ENCODE measurements around the gene PANX1. TPM values are rescaled to one million over a fixed set of nuclear protein-coding genes. Genes with fewer than 3 reads are reported as not detected.

PANX1 gene
- total and polyA plus RNA-seq, 2 experiments from 2014 or later = 9.5 to 40.8 TPM

DNA sequence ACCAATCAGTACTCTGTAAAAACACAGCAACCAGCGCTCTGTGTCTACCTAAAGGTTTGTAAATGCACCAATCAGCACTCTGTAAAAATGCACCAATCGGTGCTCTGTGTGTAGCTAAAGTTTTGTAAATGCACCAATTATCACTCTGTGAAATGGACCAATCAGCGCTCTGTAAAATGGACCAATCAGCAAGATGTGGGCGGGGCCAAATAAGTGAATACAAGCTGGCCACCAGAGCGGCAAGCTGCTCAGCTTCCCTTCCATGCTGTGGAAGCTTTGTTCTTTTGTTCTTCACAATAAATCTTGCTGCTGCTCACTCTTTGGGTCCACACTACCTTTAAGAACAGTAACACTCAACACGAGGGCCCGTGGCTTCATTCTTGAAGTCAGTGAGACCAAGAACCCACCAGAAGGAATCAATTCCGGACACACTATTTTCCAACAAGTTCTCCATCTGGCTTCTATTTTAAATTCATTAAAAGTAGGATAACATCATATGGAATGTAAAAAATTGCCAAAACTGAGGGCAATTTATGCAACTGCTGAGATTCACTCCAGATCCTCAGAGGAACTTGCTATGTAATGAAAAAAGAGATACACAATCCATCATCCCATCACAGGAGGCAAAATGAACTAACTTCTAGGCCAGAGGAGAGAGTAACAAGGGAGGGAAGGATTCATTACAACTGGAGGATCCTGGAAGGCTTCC lies 3.1 kb upstream of the PANX1 start (continued):
- TF ChIP-seq, protein P1, sequence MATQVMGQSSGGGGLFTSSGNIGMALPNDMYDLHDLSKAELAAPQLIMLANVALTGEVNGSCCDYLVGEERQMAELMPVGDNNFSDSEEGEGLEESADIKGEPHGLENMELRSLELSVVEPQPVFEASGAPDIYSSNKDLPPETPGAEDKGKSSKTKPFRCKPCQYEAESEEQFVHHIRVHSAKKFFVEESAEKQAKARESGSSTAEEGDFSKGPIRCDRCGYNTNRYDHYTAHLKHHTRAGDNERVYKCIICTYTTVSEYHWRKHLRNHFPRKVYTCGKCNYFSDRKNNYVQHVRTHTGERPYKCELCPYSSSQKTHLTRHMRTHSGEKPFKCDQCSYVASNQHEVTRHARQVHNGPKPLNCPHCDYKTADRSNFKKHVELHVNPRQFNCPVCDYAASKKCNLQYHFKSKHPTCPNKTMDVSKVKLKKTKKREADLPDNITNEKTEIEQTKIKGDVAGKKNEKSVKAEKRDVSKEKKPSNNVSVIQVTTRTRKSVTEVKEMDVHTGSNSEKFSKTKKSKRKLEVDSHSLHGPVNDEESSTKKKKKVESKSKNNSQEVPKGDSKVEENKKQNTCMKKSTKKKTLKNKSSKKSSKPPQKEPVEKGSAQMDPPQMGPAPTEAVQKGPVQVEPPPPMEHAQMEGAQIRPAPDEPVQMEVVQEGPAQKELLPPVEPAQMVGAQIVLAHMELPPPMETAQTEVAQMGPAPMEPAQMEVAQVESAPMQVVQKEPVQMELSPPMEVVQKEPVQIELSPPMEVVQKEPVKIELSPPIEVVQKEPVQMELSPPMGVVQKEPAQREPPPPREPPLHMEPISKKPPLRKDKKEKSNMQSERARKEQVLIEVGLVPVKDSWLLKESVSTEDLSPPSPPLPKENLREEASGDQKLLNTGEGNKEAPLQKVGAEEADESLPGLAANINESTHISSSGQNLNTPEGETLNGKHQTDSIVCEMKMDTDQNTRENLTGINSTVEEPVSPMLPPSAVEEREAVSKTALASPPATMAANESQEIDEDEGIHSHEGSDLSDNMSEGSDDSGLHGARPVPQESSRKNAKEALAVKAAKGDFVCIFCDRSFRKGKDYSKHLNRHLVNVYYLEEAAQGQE (IDR thresholded peaks at IDR 0.05; ENCODE audit: unreplicated experiment) = no peak
- TF ChIP-seq, protein P2, sequence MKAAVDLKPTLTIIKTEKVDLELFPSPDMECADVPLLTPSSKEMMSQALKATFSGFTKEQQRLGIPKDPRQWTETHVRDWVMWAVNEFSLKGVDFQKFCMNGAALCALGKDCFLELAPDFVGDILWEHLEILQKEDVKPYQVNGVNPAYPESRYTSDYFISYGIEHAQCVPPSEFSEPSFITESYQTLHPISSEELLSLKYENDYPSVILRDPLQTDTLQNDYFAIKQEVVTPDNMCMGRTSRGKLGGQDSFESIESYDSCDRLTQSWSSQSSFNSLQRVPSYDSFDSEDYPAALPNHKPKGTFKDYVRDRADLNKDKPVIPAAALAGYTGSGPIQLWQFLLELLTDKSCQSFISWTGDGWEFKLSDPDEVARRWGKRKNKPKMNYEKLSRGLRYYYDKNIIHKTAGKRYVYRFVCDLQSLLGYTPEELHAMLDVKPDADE (IDR thresholded peaks at IDR 0.05) = no peak
- TF ChIP-seq CREB1 (CRISPR knock-in tag; IDR thresholded peaks at IDR 0.05; ENCODE audit: low read depth) (no peak), STAT1 (IDR thresholded peaks at IDR 0.05; ENCODE audit: unreplicated experiment) (no peak), EZH2 (IDR thresholded peaks at IDR 0.05; ENCODE audit: low read depth, unreplicated experiment) (no peak)

- Mint-ChIP-seq H3K4me1 (peaks cover 17% of the 10 kb centered on the region), H3K4me3 (no peak overlapping the region; the same call in 2 of the 3 replicates), H3K36me3 (ENCODE audit: low read depth) (peaks cover 34% of the 10 kb centered on the region), H3K27me3 (ENCODE audit: insufficient read depth, low read depth, poor library complexity) (peaks cover 11% of the 10 kb centered on the region), H3K9me3 (peaks cover 17% of the 10 kb centered on the region; the same call in 2 of the 3 replicates), H3K27ac (peak overlapping the region; percentile 98)
- TF ChIP-seq STAT1 (IDR thresholded peaks at IDR 0.05; ENCODE audit: unreplicated experiment) (no peak), EZH2 (IDR thresholded peaks at IDR 0.05; ENCODE audit: low read depth, unreplicated experiment) (no peak), ZNF114 (CRISPR knock-in tag; IDR thresholded peaks at IDR 0.05) (no peak), CREB1 (CRISPR knock-in tag; IDR thresholded peaks at IDR 0.05; ENCODE audit: low read depth) (no peak), ZNF331 (CRISPR knock-in tag; IDR thresholded peaks at IDR 0.05; ENCODE audit: low read depth) (no peak)
- TF ChIP-seq, protein P3, sequence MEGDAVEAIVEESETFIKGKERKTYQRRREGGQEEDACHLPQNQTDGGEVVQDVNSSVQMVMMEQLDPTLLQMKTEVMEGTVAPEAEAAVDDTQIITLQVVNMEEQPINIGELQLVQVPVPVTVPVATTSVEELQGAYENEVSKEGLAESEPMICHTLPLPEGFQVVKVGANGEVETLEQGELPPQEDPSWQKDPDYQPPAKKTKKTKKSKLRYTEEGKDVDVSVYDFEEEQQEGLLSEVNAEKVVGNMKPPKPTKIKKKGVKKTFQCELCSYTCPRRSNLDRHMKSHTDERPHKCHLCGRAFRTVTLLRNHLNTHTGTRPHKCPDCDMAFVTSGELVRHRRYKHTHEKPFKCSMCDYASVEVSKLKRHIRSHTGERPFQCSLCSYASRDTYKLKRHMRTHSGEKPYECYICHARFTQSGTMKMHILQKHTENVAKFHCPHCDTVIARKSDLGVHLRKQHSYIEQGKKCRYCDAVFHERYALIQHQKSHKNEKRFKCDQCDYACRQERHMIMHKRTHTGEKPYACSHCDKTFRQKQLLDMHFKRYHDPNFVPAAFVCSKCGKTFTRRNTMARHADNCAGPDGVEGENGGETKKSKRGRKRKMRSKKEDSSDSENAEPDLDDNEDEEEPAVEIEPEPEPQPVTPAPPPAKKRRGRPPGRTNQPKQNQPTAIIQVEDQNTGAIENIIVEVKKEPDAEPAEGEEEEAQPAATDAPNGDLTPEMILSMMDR (conservative IDR thresholded peaks at IDR 0.05; ENCODE audit: low read depth in 2 of 2) = no peak
- TF ChIP-seq, protein P4, sequence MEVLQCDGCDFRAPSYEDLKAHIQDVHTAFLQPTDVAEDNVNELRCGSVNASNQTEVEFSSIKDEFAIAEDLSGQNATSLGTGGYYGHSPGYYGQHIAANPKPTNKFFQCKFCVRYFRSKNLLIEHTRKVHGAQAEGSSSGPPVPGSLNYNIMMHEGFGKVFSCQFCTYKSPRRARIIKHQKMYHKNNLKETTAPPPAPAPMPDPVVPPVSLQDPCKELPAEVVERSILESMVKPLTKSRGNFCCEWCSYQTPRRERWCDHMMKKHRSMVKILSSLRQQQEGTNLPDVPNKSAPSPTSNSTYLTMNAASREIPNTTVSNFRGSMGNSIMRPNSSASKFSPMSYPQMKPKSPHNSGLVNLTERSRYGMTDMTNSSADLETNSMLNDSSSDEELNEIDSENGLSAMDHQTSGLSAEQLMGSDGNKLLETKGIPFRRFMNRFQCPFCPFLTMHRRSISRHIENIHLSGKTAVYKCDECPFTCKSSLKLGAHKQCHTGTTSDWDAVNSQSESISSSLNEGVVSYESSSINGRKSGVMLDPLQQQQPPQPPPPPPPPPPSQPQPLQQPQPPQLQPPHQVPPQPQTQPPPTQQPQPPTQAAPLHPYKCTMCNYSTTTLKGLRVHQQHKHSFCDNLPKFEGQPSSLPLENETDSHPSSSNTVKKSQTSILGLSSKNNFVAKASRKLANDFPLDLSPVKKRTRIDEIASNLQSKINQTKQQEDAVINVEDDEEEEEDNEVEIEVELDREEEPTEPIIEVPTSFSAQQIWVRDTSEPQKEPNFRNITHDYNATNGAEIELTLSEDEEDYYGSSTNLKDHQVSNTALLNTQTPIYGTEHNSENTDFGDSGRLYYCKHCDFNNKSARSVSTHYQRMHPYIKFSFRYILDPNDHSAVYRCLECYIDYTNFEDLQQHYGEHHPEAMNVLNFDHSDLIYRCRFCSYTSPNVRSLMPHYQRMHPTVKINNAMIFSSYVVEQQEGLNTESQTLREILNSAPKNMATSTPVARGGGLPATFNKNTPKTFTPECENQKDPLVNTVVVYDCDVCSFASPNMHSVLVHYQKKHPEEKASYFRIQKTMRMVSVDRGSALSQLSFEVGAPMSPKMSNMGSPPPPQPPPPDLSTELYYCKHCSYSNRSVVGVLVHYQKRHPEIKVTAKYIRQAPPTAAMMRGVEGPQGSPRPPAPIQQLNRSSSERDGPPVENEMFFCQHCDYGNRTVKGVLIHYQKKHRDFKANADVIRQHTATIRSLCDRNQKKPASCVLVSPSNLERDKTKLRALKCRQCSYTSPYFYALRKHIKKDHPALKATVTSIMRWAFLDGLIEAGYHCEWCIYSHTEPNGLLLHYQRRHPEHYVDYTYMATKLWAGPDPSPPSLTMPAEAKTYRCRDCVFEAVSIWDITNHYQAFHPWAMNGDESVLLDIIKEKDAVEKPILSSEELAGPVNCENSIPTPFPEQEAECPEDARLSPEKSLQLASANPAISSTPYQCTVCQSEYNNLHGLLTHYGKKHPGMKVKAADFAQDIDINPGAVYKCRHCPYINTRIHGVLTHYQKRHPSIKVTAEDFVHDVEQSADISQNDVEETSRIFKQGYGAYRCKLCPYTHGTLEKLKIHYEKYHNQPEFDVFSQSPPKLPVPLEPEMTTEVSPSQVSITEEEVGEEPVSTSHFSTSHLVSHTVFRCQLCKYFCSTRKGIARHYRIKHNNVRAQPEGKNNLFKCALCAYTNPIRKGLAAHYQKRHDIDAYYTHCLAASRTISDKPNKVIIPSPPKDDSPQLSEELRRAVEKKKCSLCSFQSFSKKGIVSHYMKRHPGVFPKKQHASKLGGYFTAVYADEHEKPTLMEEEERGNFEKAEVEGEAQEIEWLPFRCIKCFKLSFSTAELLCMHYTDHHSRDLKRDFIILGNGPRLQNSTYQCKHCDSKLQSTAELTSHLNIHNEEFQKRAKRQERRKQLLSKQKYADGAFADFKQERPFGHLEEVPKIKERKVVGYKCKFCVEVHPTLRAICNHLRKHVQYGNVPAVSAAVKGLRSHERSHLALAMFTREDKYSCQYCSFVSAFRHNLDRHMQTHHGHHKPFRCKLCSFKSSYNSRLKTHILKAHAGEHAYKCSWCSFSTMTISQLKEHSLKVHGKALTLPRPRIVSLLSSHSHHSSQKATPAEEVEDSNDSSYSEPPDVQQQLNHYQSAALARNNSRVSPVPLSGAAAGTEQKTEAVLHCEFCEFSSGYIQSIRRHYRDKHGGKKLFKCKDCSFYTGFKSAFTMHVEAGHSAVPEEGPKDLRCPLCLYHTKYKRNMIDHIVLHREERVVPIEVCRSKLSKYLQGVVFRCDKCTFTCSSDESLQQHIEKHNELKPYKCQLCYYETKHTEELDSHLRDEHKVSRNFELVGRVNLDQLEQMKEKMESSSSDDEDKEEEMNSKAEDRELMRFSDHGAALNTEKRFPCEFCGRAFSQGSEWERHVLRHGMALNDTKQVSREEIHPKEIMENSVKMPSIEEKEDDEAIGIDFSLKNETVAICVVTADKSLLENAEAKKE (CRISPR knock-in tag; IDR thresholded peaks at IDR 0.05) = no peak
- H3K79me2 ChIP-seq (replicated peaks; ENCODE audit: insufficient read depth) = peaks cover 60% of the 10 kb centered on the region
- ATAC-seq (no peak), DNase-seq (ENCODE audit: low spot score) (no peak)
- peaks cover 31% of the 10 kb centered on the region for H4K20me1 ChIP-seq (replicated peaks; ENCODE audit: insufficient read depth)
- 0 out of 2 replicates have a peak, but pooled peaks cover 4% of the 10 kb centered on the region for H3F3A ChIP-seq (replicated peaks; ENCODE audit: low read depth)
- no peaks in the 10 kb centered on the region for H3K27me3 ChIP-seq (ENCODE audit: insufficient read depth)
- H3K4me2 ChIP-seq = peak overlapping the region; percentile 100
- H3K4me1 ChIP-seq (ENCODE audit: insufficient read depth) = peaks cover 39% of the 10 kb centered on the region
- H2AFZ ChIP-seq = no peak overlapping the region
- peaks cover 10% of the 10 kb centered on the region; the same call in 1 of the 2 replicates for H3K9me2 ChIP-seq (ENCODE audit: insufficient read depth)
- H3K36me3 ChIP-seq (ENCODE audit: insufficient read depth) = no peaks in the 10 kb centered on the region
- H3K4me3 ChIP-seq = peak overlapping the region; percentile 91
- H3K27ac ChIP-seq (ENCODE audit: low read depth) = peak overlapping the region; percentile 95; the same call in 1 of the 2 replicates
These were observed 1.0 kb upstream of the PANX1 start for GRCh38 chr11:94127638-94128037.

Data from GM23338 (cell line).